NCI-H2107 (cell line): ENCODE measurements around the gene SPOUT1.
A peak's percentile ranks its signal among the peaks of the same experiment; 100 is the strongest.
"Not testable (repeated sequence)": the region's sequence is repeated elsewhere in the genome, so short reads cannot be mapped to it uniquely, and the experiment has no call there.

ENCODE experiments used
- DNase-seq: peaks from one replicate; lab custom pipeline; 2025; lab: John Stamatoyannopoulos, UW

Gene SPOUT1, protein sequence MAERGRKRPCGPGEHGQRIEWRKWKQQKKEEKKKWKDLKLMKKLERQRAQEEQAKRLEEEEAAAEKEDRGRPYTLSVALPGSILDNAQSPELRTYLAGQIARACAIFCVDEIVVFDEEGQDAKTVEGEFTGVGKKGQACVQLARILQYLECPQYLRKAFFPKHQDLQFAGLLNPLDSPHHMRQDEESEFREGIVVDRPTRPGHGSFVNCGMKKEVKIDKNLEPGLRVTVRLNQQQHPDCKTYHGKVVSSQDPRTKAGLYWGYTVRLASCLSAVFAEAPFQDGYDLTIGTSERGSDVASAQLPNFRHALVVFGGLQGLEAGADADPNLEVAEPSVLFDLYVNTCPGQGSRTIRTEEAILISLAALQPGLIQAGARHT

DNA sequence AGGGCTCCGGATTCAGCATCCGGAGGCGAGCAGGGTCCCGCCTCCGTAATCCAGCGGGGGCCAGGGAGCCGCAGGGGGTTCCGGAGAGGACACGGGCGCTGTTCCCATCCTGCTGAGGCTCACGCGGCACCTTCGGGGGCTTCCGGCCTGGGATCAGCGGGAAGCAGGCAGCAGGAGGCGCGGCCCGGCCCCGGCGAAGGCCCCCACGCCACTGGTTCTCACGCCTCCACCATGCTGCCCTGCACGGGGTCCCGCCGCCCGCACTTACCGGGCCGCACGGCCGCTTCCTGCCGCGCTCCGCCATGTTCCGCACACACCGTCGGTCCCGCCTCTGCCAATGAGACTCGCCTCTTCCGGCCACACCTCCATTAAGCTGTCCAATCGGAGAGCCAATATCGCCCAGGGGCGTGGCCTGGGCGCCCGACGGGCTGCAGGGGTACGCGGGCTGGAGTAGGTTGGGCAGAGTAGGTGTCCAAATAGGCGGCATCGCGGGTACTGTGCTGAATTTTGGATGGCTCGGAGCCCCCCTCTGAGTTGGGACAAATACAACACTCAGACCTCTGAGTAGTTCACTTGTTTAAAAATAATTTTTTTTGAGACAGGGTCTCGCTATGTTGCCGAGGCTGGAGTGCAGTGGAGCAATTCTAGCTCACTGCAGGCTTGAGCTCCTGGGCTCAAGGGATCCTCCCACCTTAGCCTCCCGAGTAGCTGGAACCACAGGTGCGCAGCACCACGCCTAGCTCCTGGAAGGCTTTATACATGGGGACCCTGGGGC lies at the start of gene SPOUT1:
TSS of gene SPOUT1 (minus strand) at position 318 of the 775 bp plus-strand sequence. CDS start at position 304, 14 bp downstream.
- peak; percentile 56 for DNase-seq

DNA sequence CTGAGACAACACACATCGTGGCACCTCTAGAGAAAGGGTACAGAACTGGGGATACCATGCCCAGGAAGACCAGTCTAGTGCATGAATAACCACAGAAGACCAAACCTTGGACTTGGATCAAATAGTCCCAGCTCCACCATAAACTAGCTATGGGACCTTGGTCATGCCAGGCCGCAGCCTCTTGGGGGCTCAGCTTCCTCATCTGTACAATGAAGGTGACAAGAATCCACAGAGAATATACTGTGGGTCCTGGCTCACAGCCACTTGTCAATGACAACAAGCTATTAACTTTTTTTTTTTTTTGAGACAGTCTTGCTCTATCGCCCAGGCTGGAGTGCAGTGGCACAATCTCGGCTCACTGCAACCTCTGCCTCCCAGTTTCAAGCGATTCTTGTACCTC lies 48.3 kb upstream of the SPOUT1 start:
- DNase-seq, result no peak

DNA sequence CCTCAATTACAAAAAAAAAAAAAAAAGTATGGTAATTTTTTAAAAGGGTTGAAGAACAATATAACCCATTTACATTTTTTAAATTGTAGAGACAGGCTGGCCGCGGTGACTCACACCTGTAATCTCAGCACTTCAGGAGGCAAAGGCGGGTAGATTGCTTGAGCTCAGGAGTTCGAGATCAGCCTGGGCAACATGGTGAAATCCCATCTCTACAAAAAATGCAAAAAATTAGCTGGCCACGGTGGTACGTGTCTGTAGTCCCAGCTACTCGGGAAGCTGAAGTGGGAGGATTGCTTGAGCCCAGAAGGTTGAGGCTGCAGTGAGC lies 41.3 kb upstream of the SPOUT1 start:
- DNase-seq, result not testable (repeated sequence)

DNA sequence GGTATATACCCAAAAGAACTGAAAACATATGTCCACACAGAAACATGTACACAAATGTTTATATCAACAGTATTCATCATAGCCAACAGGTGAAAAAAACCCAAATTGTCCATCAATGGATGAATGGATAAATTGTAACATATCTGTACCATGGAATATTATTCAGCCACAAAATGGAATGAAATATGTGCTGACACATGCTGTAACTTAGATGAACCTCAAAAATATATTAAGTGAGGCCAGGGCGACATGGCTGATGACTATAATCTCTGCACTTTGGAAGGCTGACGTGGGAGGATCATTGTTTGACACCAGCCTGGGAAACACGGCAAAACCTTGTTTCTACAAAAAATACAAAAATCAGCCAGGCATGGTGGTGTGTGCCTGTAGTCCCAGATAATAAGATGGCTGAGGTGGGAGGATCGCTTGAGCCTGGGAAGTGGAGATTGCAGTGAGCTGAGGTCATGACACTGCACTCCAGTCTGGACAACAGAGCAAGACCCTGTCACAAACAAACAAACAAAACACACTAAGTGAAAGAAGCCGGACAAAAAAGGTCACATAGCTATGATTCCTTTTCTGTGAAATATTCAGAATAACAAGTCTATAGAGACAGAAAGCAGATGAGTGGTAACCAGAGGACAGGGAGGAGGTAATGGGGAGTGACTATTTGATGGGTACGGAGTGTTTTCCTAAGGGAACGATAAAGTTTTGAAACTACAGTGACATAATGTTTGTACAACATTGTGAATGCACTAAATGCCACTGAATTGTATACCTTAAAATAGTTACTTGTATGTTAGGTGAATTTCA lies 40.7 kb upstream of the SPOUT1 start:
- no peak for DNase-seq

- peak; percentile 42 for DNase-seq
Observed at GRCh38 chr9:128863647-128864046, 34.1 kb upstream of the SPOUT1 start.

DNA sequence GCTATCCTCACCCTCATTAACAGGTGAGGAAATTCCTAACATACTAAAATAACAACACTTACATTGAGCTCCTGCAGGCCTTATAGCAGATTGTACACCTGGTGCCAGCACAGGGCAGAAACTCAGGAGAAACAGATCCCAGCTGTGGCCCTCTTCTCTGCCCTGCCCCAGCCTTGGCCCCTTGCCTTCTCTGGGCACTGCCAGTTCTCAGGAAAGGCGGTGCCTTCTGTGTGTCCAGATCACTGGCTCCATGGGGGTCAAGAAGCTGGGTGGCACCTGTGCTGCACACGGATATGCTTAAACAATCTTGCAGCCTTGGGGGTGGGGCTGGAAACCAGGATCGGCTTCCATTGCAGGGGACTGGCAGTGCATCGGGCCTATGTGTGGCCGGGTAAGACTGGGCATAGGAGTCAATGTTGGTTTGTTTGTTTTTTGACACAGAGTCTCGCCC lies 32.8 kb upstream of the SPOUT1 start:
- DNase-seq, result no peak

GRCh38 chr9:128861501-128861900 lies 31.9 kb upstream of the SPOUT1 start:
- no peak for DNase-seq

- no peak for DNase-seq
Observed at GRCh38 chr9:128860937-128861336, 31.3 kb upstream of the SPOUT1 start.

- DNase-seq, result not testable (repeated sequence)
Observed at GRCh38 chr9:128858476-128858875, 28.9 kb upstream of the SPOUT1 start.

GRCh38 chr9:128854454-128854853 lies 24.9 kb upstream of the SPOUT1 start:
- not testable (repeated sequence) for DNase-seq

- not testable (repeated sequence) for DNase-seq
Observed at GRCh38 chr9:128852646-128853045, 23.1 kb upstream of the SPOUT1 start.

- not testable (repeated sequence) for DNase-seq
Observed at GRCh38 chr9:128851779-128852600, 22.4 kb upstream of the SPOUT1 start.

DNA sequence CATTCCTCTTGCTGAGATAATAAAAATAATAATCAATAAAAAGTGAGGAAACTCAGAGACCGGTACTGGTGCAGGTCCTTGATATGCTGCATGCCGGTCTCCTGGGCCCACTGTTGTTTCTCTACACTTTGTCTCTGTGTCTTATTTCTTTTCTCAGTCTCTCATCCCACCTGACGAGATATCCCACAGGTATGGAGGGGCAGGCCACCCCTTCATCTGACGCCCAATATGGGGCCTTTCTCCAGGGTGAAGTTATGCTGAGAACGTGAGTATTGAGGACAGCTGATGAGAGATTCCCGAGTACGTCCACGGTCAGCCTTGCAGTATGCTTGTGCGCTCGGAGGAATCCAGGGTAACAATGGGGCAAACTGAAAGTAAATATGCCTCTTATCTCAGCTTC lies 21.4 kb upstream of the SPOUT1 start:
- not testable (repeated sequence) for DNase-seq

GRCh38 chr9:128847803-128848202 lies 18.2 kb upstream of the SPOUT1 start:
- no peak for DNase-seq

DNA sequence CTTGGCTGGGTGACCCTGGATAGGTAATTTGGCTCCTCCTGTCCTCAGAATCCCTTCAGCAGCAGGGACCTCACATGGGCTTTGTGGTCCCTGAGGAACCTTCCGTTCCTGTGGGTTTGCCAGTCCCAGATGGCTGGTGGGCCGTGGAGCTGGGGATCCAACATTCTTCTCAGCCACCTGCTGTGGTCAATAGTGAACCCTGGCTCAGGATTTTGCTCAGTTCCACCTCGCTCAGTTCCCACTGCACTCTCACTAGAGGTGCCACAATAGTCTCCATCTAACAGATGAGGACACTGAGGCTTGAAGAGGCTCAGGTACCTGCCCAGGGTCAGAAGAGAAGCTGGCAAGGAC lies 17.1 kb upstream of the SPOUT1 start:
- no peak for DNase-seq

- no peak for DNase-seq
Observed at GRCh38 chr9:128845186-128845931, 15.8 kb upstream of the SPOUT1 start.

GRCh38 chr9:128843171-128843570 lies 13.6 kb upstream of the SPOUT1 start:
- not testable (repeated sequence) for DNase-seq

DNA sequence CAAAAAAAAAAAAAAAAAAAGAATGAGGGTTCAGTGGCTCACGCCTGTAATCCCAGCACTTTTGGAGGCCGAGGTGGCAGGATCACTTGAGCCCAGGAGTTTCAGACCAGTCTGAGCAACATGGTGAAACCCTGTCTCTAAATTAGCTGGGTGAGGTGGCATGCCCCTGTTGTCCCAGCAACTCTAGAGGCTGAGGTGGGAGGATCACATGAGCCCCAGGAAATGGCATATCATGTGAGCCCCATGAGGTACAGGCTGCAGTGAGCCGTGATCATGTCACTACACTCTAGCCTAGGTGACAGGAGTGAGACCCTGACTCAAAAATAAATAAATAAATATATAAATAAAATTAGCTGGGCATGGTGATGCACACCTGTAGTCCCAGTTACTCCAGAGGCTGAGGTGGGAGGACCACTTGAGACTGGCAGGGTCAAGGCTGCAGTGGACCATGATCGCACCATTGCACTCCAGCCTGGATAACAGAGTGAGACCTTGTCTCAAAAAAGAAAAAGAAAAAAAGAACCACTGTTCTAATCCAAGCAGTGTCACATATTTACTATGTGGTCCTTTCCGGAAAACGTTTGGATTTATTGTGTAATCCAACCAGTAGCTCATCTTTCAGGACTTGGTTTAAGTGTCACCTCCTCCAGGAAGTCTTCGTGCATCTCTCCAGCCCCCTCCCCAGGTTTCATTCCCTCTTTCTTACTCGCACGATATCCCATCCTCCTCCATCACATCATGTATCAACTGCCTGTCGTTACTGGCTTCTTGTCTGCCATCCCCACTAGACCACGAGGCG lies 12.3 kb upstream of the SPOUT1 start:
- no peak for DNase-seq

- no peak for DNase-seq
Observed at GRCh38 chr9:128840524-128840923, 10.9 kb upstream of the SPOUT1 start.

DNA sequence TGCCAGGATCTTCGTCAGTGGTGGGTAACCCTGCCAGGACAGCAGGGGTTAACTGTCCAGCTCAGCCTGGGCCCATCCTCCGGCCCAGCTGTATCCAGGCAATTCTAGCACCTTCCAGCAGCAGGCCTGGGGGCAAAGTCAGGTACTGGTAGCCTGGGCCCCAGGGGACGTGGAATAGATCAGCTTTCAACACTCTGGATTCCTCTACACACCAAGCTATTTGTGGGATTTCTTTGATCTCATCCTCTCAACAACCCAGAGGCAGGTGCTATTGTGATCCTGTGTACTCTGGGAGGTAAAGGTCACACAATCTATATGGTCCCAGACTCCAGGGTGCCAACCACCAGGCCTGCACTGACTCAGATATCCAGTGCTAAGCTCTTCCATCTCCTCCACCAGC lies 8.7 kb upstream of the SPOUT1 start:
- DNase-seq, result no peak
